SW 1271 (cell line): ENCODE measurements around the gene S100PBP.

Experiments
- DNase-seq, 2 experiments: peaks; one replicate each; lab custom pipeline; 2025; lab: John Stamatoyannopoulos, UW

S100PBP gene

GRCh38 chr1:32887623-32888022 is 70.2 kb downstream of the S100PBP start:
- no peak for DNase-seq

- no peak for DNase-seq
Measured at GRCh38 chr1:32888134-32888533, 70.7 kb downstream of the S100PBP start.

GRCh38 chr1:32888677-32889420 is 71.4 kb downstream of the S100PBP start:
- DNase-seq: no peak

GRCh38 chr1:32889731-32890278 is 72.4 kb downstream of the S100PBP start:
- DNase-seq: no peak

- DNase-seq: no peak
Measured at GRCh38 chr1:32890516-32891240, 73.2 kb downstream of the S100PBP start.

GRCh38 chr1:32891241-32891570 is 73.8 kb downstream of the S100PBP start:
- no peak for DNase-seq

- DNase-seq: no peak
Measured at GRCh38 chr1:32891630-32892029, 74.2 kb downstream of the S100PBP start.

- DNase-seq: no peak
Measured at GRCh38 chr1:32892368-32893197, 75.1 kb downstream of the S100PBP start.

- DNase-seq: no peak
Measured at GRCh38 chr1:32893198-32894018, 76.0 kb downstream of the S100PBP start.

- no peak for DNase-seq
Measured at GRCh38 chr1:32894019-32894600, 76.7 kb downstream of the S100PBP start.

GRCh38 chr1:32894681-32895080 is 77.2 kb downstream of the S100PBP start:
- DNase-seq: no peak

GRCh38 chr1:32895325-32896215 is 78.1 kb downstream of the S100PBP start:
- no peak for DNase-seq

- DNase-seq: no peak
Measured at GRCh38 chr1:32896451-32896850, 79.0 kb downstream of the S100PBP start.

- no peak for DNase-seq
Measured at GRCh38 chr1:32897082-32898049, 79.9 kb downstream of the S100PBP start.

GRCh38 chr1:32898056-32898455 is 80.6 kb downstream of the S100PBP start:
- no peak for DNase-seq

GRCh38 chr1:32898958-32899357 is 81.5 kb downstream of the S100PBP start:
- no peak for DNase-seq

- no peak for DNase-seq
Measured at GRCh38 chr1:32899586-32900296, 82.3 kb downstream of the S100PBP start.

GRCh38 chr1:32900371-32900955 is 83.0 kb downstream of the S100PBP start:
- DNase-seq: no peak
